GM12878 (cell line): ENCODE measurements around the gene ACAT2. TPM values are rescaled to one million over a fixed set of nuclear protein-coding genes. Genes with fewer than 3 reads are reported as not detected.
A peak's percentile ranks its signal among the peaks of the same experiment; 100 is the strongest.

ENCODE experiments used
- ATAC-seq: fragments of 200-7000 bp; cut with Tn5 transposase; 3 replicates; pipeline ENCODE4 v1.9.1; 2020; ENCODE audit warnings: mild to moderate bottlenecking, moderate library complexity
- BruUV-seq: library from RNA; stranded (reverse); fragments of 400-500 nt; replicated peaks from 2 replicates; lab custom pipeline; 2021; lab: Mats Ljungman, UMichigan
- CTCF ChIA-PET: fragments of 300-600 bp; sonication (Branson Sonifier 250); formaldehyde crosslinking; extraction: SDS; loops from one replicate; lab custom pipeline; 2021; ENCODE audit warnings: inconsistent platforms; lab: Yijun Ruan, JAX
- POLR2A ChIA-PET: fragments of 350-600 bp; formaldehyde crosslinking; extraction: SDS; loops from one replicate; lab custom pipeline; 2021; ENCODE audit warnings: inconsistent platforms; lab: Charles Lee
- RAD21 ChIA-PET: fragments of 300-600 bp; sonication (Branson Sonifier 250); formaldehyde crosslinking; loops from one replicate; lab custom pipeline; 2023; ENCODE audit warnings: antibody characterized with exemption; ENCODE audit not compliant: unreplicated experiment; lab: Charles Lee
- SMC1A ChIA-PET: fragments of 300-600 bp; sonication (Branson Sonifier 250); formaldehyde crosslinking; loops from one replicate; lab custom pipeline; 2023; ENCODE audit not compliant: unreplicated experiment, uncharacterized antibody; lab: Charles Lee
- DNase-seq: peaks from one replicate; pipeline ENCODE4 v3.0.0-alpha.2; 2011; ENCODE audit warnings: low read depth, low spot score
- FAIRE-seq: peaks from 3 replicates; lab custom pipeline; 2011; peaks lifted over from hg19 to GRCh38; lab: Jason Lieb, UNC
- H2AFZ ChIP-seq: 2 replicates; pipeline ENCODE4 v1.6.0; 2011; ENCODE audit warnings: low read depth, low read length, control low read depth; ENCODE audit not compliant: control insufficient read depth
- H3K27ac ChIP-seq: 2 replicates; pipeline ENCODE4 v1.5.1; 2011; ENCODE audit warnings: control low read depth; ENCODE audit not compliant: control insufficient read depth, insufficient read depth
- H3K27me3 ChIP-seq, 2 experiments: replicated peaks in 1 of 2; 2 replicates each; pipeline versions ENCODE4 v1.6.0 to v1.6.1; 2011; ENCODE audit warnings: low read length in 1 of 2; ENCODE audit not compliant: control insufficient read depth in 2 of 2, insufficient read depth in 2 of 2
- H3K36me3 ChIP-seq, 2 experiments: 2 replicates each; pipeline ENCODE4 v1.5.1; 2011; ENCODE audit warnings: low read length in 1 of 2; ENCODE audit not compliant: control insufficient read depth in 2 of 2, insufficient read depth in 2 of 2
- H3K4me1 ChIP-seq: 2 replicates; pipeline ENCODE4 v1.6.1; 2011; ENCODE audit warnings: mild to moderate bottlenecking, low read length, moderate library complexity, mixed read lengths; ENCODE audit not compliant: control insufficient read depth, insufficient read depth
- H3K4me2 ChIP-seq: 2 replicates; pipeline ENCODE4 v1.6.0; 2011; ENCODE audit warnings: control low read depth; ENCODE audit not compliant: control insufficient read depth, insufficient read depth
- H3K4me3 ChIP-seq: fragments of 200-600 bp; sonication (generic); 2 replicates; pipeline ENCODE4 v1.5.1; 2016
- H3K79me2 ChIP-seq: 2 replicates; pipeline ENCODE4 v1.6.0; 2011; ENCODE audit warnings: low read length; ENCODE audit not compliant: control insufficient read depth, insufficient read depth
- H3K9ac ChIP-seq: 2 replicates; pipeline ENCODE4 v1.8.0; 2011; ENCODE audit warnings: low read length, control low read depth, mixed read lengths; ENCODE audit not compliant: control insufficient read depth, insufficient read depth
- H3K9me3 ChIP-seq: replicated peaks from 3 replicates; pipeline ENCODE4 v1.5.1; 2011; ENCODE audit warnings: mild to moderate bottlenecking, low read length; ENCODE audit not compliant: control insufficient read depth, insufficient read depth
- H4K20me1 ChIP-seq: 2 replicates; pipeline ENCODE4 v1.6.0; 2011; ENCODE audit not compliant: control insufficient read depth, insufficient read depth
- ATF7 ChIP-seq: fragments of 450-650 bp; IDR thresholded peaks from 2 replicates; pipeline ENCODE4 v1.6.1; 2016; ENCODE audit warnings: low read depth, mild to moderate bottlenecking
- CBX3 ChIP-seq: fragments of 200-600 bp; sonication (generic); IDR thresholded peaks from 2 replicates; pipeline ENCODE4 v1.6.1; 2016; ENCODE audit warnings: low read depth, borderline replicate concordance
- EP300 ChIP-seq, 2 experiments: fragments of 150-350 bp in 1 of 2; IDR thresholded peaks; 2 replicates each; pipeline ENCODE4 v1.6.1; 2011 to 2012; ENCODE audit warnings: low read depth in 2 of 2, low read length in 2 of 2, borderline replicate concordance in 1 of 2, improper control_type of control experiment in 1 of 2, inconsistent platforms in 1 of 2; ENCODE audit not compliant: control insufficient read depth in 1 of 2
- NBN ChIP-seq: fragments of 450-650 bp; IDR thresholded peaks from 2 replicates; pipeline ENCODE4 v1.6.1; 2016
- NRF1 ChIP-seq: conservative IDR thresholded peaks from 2 replicates; pipeline ENCODE4 v1.6.1; 2011; ENCODE audit warnings: mild to moderate bottlenecking, low read depth, low read length, improper control_type of control experiment
- POU2F2 ChIP-seq: IDR thresholded peaks from 3 replicates; pipeline ENCODE4 v1.6.1; 2011; ENCODE audit warnings: low read depth, mild to moderate bottlenecking, low read length, borderline replicate concordance
- RAD51 ChIP-seq: fragments of 450-650 bp; IDR thresholded peaks from 2 replicates; pipeline ENCODE4 v1.6.1; 2016; ENCODE audit warnings: moderate library complexity, mild to moderate bottlenecking, inconsistent platforms
- SPI1 ChIP-seq: IDR thresholded peaks from 2 replicates; pipeline ENCODE4 v1.6.1; 2011; ENCODE audit warnings: low read depth, mild to moderate bottlenecking, low read length, moderate library complexity, borderline replicate concordance; ENCODE audit not compliant: insufficient read depth
- WRNIP1 ChIP-seq: IDR thresholded peaks from 2 replicates; pipeline ENCODE4 v1.6.1; 2011; ENCODE audit warnings: low read depth, low read length, improper control_type of control experiment, borderline replicate concordance
- ZNF687 ChIP-seq: fragments of 450-650 bp; IDR thresholded peaks from 2 replicates; pipeline ENCODE4 v1.6.1; 2017; ENCODE audit warnings: mild to moderate bottlenecking, moderate library complexity
- WGBS: methylation state at CpG from one replicate; pipeline ENCODE4 v1.1.6; 2016; ENCODE audit warnings: low lambda C conversion rate; ENCODE audit not compliant: insufficient replicate concordance, insufficient coverage; ENCODE audit errors: missing lambda C conversion rate; 5-methylcytosine and 5-hydroxymethylcytosine counted together
- in situ Hi-C: fragments of 300-500 bp; cut with MboI; formaldehyde crosslinking; loops from 9 replicates; pipeline ENCODE4 v1.14.3; 2018; ENCODE audit warnings: mixed read lengths
- intact Hi-C: fragments of 100-400 bp; cut with micrococcal nuclease; formaldehyde crosslinking; loops from one replicate; pipeline ENCODE4 v1.14.2; 2022; ENCODE audit not compliant: unreplicated experiment
- polyA plus RNA-seq, 11 experiments: library from polyadenylated mRNA; depleted of rRNA in 4 of 11; unstranded in 6 of 11; stranded (reverse) in 5 of 11; fragments of >200 nt; fragmentation: Nextera tagmentation in 4 of 11; fragmentation: Illumina TruSeq in 1 of 11; extraction: Ambion mirVana in 4 of 11; extraction: Trizol in 1 of 11; gene quantifications; 1 replicate in 1 of 11; 2 replicates in 10 of 11; pipeline versions ENCODE4 v1.2.1 to v1.2.3, GENCODE V29; 2011 to 2016; ENCODE audit warnings: inconsistent platforms in 2 of 11, missing spikeins in 2 of 11, low read depth in 1 of 11
- total RNA-seq, 4 experiments: library from RNA; depleted of rRNA in 3 of 4; stranded (reverse); fragments of >200 nt in 3 of 4; fragmentation: Illumina TruSeq in 1 of 4; extraction: Trizol in 1 of 4; gene quantifications; 2 replicates each; pipeline versions ENCODE4 v1.2.1 to v1.2.3, GENCODE V29; 2013 to 2021
- TF ChIP-seq, protein P1 (sequence below): IDR thresholded peaks from 2 replicates; pipeline ENCODE4 v1.6.1; 2012; ENCODE audit warnings: low read depth, low read length, improper control_type of control experiment

Gene ACAT2
- total and polyA plus RNA-seq, 10 of the 15 experiments (the other 5 are each of a cell fraction or from before 2014, with no cell fraction given) = 87.9 to 257 (median 132) TPM

GRCh38 chr6:159715605-159716004 is 46.2 kb upstream of the ACAT2 start:
- no peak overlapping the region for H3K4me3 ChIP-seq
- no peak for TF ChIP-seq ATF7
- TF ChIP-seq SPI1 = no peak
- TF ChIP-seq EP300 (IDR thresholded peaks at IDR 0.05; ENCODE audit: borderline replicate concordance in 1 of 2, control insufficient read depth in 1 of 2, low read depth in 2 of 2, low read length in 2 of 2) = no peak
- ChIA-PET CTCF (no interaction called here), SMC1A (interaction anchor here (0.9 kb wide), 2 partner anchors 10 to 207 kb away, joined by 3 read pairs; no protein-coding TSS in a partner anchor), POLR2A (interaction anchor here (0.6 kb wide), 1 partner anchor 10 kb away, joined by 3 read pairs; no protein-coding TSS in a partner anchor), RAD21 (no interaction called here)
- intact Hi-C loops (no loop called here), in situ Hi-C loops (loop anchor here (25.0 kb wide), 1 partner anchor 747 kb away; no protein-coding TSS in a partner anchor)
- no peak overlapping the region for H3K27ac ChIP-seq
- BruUV-seq = no TSS peak
- H3K79me2 ChIP-seq = peaks cover 2% of the 10 kb centered on the region
- DNase-seq (no peak), FAIRE-seq (no peak), ATAC-seq (no peak)
- no peaks in the 10 kb centered on the region for H3K4me1 ChIP-seq
- no peak overlapping the region for H3K9ac ChIP-seq
- H2AFZ ChIP-seq = no peak overlapping the region
- H3K4me2 ChIP-seq = no peak overlapping the region
- no peaks in the 10 kb centered on the region for H3K27me3 ChIP-seq
- H4K20me1 ChIP-seq = no peaks in the 10 kb centered on the region
- no peaks in the 10 kb centered on the region for H3K36me3 ChIP-seq
- no peaks in the 10 kb centered on the region; the same call in 2 of the 3 replicates for H3K9me3 ChIP-seq
- 100% methylated on average over 3 of the region's 3 CpGs for WGBS

- no peak overlapping the region for H3K4me3 ChIP-seq
- ChIA-PET CTCF (interaction anchor here (0.6 to 0.9 kb wide), 3 partner anchors 10 to 135 kb away, joined by 3 to 4 read pairs (median 3); partner anchors contain the start of gene WTAP), POLR2A (interaction anchor here (0.6 to 1.2 kb wide), 3 partner anchors 9 to 84 kb away, joined by 3 read pairs; no protein-coding TSS in a partner anchor), RAD21 (no interaction called here), SMC1A (interaction anchor here (0.9 to 1.8 kb wide), 4 partner anchors 9 to 206 kb away, joined by 3 to 5 read pairs (median 3); no protein-coding TSS in a partner anchor)
- FAIRE-seq (no peak), ATAC-seq (peak; percentile 58), DNase-seq (no peak)
- no TSS peak for BruUV-seq
- H3K4me1 ChIP-seq = no peaks in the 10 kb centered on the region
- no peak overlapping the region for H3K27ac ChIP-seq
- no peaks in the 10 kb centered on the region for H3K27me3 ChIP-seq
- H3K36me3 ChIP-seq = no peaks in the 10 kb centered on the region
- peaks cover 2% of the 10 kb centered on the region for H3K79me2 ChIP-seq
- intact Hi-C loops (no loop called here), in situ Hi-C loops (loop anchor here (25.0 kb wide), 1 partner anchor 746 kb away; no protein-coding TSS in a partner anchor)
- no peak overlapping the region for H3K4me2 ChIP-seq
- no peak overlapping the region for H2AFZ ChIP-seq
- no peaks in the 10 kb centered on the region for H4K20me1 ChIP-seq
- WGBS = 74% methylated on average over 5 of the region's 5 CpGs
- no peaks in the 10 kb centered on the region; the same call in 2 of the 3 replicates for H3K9me3 ChIP-seq
- H3K9ac ChIP-seq = no peak overlapping the region
- TF ChIP-seq CBX3 = no peak
- no peak for TF ChIP-seq NRF1
- no peak for TF ChIP-seq NBN
- TF ChIP-seq ZNF687 = no peak
- TF ChIP-seq POU2F2 = no peak
- TF ChIP-seq RAD51 = no peak
- TF ChIP-seq, protein P1, sequence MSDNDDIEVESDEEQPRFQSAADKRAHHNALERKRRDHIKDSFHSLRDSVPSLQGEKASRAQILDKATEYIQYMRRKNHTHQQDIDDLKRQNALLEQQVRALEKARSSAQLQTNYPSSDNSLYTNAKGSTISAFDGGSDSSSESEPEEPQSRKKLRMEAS = no peak
- TF ChIP-seq WRNIP1 = no peak
Measured at GRCh38 chr6:159716247-159717096, 45.4 kb upstream of the ACAT2 start.
